LHCN-M2 (cell line): Measurements from ENCODE around the gene DUS1L. TPM values are rescaled to one million over a fixed set of nuclear protein-coding genes. Genes with fewer than 3 reads are reported as not detected.

ENCODE experiments used
- DNase-seq: peaks from one replicate; pipeline ENCODE4 v3.0.0-alpha.2; 2012; ENCODE audit warnings: low read depth
- total RNA-seq: library from RNA; depleted of rRNA; stranded (reverse); fragments of >200 nt; gene quantifications from 2 replicates; pipeline ENCODE4 v1.2.3, GENCODE V29; 2014; rRNA removed

Gene DUS1L
- total RNA-seq, 1 experiment from 2014 or later: 75.8 TPM

DNA sequence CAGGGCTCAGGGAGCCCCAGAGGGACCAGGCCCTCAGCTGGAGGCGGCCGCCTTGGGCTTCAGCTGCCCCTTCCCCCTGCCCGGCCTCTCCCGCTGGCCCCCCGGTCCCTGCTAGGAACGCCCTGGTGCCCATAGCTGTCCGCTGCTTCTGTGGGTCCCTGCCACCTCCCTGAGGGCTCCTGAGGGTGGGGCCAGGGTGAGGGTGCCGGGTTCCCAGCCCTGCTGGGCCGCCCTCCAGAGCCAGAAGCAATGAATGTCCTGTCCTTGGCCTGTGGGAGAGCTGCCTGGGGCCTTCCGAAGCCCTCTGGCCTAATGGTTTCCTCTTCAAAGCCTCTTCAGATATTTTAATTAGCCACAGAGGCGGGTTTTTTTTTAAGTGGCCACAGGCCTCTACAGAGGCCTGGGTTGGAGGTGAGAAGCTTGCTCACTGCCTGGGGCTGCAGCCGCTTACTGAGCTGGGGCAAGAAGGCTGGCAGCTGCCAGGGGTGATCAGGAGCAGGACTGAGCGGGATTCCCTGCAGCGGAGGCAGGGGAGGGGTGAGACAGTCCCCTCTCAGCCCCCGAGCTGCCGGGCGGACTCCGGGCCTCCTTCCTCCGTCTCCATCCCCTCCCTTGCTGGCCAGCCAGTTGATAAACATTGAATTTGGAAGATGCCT, 52.8 kb downstream of the DUS1L start:
- DNase-seq: no peak

DNA sequence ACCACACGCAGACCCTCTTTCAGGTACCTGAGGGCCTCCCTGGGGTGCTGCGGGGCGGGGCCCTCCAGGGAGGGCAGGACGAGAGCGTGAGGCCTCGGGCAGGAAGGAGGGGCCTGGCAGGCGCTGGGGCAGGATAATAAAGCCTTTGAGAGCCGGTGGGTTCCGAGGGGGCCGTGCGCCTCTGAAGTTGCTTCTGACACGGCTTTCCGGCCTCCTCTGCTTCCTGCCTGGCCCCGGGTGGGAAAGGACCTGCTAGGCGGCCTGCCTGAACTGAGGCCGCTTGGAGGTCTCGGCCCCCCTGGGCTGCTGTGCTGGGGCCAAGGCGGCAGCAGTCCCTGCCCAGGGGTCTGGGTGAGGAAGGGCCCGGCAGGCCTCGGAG, 53.4 kb downstream of the DUS1L start:
- DNase-seq: no peak

DNA sequence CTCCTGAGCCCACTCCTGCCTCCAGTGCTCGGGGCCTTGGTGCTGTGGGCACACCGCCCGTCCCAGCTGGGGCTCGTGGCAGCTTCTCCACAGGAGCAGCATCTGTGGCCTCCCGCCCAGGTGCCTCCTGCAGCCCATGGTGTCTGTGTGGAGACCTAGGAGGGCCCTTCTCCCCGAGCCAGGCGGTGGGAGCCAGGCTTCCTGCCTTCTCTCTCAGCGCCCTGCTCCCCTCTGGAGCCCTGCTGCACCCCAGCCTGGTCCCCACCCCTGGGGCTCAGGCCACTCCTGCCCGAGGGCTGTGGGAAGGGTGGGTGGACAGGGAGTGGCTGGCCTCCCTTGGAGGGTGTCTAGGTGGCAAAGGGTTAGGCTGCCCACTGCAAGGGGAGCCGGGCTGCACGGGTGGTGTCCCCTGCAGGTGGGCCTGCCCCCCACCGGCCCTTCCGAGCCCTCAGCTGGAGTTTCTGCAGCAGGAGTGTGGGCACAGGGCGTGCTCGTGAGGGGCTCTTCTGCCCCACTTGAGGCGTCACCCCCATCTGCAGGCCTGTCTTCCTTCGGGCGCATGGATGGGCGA, 53.9 kb downstream of the DUS1L start:
- no peak for DNase-seq

DNA sequence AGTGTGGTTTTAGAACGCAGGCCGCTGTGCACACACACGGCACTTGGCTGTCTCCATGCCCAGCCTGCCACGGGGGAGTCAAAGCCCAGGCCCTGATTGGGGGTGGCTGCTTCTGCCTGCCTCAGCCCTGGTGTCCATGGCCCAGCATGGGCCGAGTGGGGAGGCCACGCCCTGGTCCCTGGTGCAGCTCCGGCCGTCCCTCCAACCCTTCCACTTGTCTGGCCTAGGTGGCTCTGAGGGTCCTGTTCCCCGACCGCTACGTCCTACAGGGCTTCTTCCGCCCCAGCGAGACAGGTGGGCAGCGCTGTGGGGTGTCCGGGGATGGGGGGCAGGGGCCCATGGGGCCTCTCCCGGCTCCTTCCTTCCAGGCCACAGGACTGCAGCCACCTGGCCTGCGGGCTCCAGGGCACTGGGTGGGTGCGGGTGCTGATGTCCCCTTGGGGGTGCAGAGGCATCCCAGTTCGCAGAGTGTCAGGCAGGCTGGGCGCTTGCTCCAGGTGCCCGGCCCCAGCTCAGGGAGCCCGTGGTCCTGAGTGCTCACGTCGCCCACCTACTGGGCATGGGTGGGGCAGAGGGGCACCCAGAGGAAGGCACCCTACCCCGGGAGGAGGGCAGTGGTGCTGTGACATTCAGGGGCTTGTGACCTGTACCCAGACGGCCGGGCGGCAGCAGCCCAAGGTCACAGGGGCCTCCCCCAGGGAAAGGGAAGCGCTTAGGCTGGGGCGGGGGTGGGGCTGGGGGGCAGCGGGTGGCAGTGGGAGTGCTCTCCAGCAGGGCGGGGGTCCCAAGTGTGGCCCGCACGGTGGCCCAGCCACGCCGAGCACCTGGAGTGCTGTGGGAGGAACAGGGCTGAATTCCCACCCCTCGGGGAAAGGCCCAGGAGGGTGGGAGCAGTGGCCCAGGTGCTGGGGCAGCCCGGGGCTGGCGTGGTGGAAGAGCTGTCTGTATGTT, 54.8 kb downstream of the DUS1L start:
- DNase-seq: no peak

DNA sequence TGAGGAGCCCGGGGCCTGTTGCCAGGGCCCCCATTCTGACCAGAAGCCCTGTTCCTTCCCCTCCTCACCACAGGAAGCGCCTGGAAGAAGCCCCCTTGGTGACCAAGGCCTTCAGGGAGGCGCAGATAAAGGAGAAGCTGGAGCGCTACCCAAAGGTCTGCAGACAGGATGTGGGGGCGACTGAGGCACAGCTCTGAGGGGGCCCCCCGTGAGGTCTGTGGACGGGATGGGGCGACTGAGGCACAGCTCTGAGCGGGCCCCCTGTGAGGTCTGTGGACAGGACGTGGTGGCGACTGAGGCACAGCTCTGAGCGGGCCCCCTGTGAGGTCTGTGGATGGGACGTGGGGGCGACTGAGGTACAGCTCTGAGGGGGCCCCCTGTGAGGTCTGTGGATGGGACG, 56.2 kb downstream of the DUS1L start:
- DNase-seq: no peak

DNA sequence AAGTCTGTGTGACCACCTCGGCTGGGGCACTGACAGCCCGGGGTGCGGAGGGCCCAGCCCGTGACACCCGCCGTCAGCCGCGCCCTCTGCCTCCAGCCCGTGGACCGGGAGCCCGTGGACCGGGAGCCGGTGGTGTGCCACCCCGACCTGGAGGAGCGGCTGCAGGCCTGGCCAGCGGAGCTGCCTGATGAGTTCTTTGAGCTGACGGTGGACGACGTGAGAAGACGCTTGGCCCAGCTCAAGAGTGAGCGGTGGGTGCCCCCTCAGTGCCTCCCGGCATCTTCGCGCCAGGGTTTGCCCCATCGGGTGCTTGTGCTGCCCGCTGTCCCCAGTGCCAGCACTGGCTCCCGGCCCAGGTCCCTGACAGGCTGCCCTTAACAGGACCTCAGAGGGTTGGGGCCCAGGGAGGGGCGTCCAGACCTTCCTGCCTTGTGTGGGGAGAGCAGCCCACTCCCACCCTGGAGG, 56.6 kb downstream of the DUS1L start:
- no peak for DNase-seq

DNA sequence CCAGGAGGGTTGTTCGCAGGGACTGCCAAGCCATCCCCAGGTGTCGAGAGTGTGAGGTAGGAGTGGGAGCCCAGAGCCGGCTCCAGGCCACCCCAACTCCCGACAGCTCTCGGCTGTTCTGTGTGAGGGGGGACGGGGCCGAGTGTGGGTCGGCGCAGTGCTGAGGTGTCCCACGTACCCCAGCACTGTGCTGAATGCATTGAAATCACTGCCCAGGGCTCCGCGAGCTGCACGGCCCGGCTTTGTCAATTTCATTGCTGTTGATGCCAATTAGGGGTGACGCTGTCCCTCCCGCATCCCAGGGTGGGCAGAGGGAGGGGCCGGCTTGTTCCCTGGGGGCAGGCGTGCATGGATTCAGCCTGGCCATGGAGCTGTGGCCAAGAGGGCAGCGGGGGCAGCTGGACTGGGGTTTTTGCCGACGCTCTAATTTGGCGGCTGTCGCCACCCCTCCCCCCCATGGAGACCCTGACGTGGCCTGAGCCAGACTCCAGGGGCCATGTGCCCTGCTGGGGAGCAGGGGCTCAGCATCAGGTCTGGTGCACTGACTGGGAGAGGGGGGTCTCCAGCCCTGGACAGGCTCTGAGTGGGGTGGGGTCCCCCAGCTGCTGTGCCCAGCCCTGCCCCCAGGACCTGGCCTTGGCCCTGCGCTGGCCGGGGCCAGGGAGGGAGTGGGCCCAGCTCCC, 57.2 kb downstream of the DUS1L start:
- DNase-seq: no peak

Other genes starting within 250 kb of the DUS1L start
- 106 TPM in 2 replicates for gene MCRIP1, start 232.5 kb downstream of the DUS1L start, total RNA-seq
- gene PPP1R27, start 230.8 kb downstream of the DUS1L start, total RNA-seq: 1.0 TPM in 1 of 2 replicates, not detected in the other
- 1,598 and 3,461 TPM in 2 replicates for gene P4HB, start 205.3 kb downstream of the DUS1L start, total RNA-seq
- 303 and 305 TPM in 2 replicates for gene ARHGDIA, start 194.5 kb downstream of the DUS1L start, total RNA-seq
- gene ALYREF, start 174.2 kb downstream of the DUS1L start, total RNA-seq: 184 and 190 TPM in 2 replicates
- 194 and 234 TPM in 2 replicates for gene ANAPC11, start 174.1 kb downstream of the DUS1L start, total RNA-seq
- 0.86 and 2.9 TPM in 2 replicates for gene NPB, start 163.6 kb downstream of the DUS1L start, total RNA-seq
- 30.4 and 35.4 TPM in 2 replicates for gene PCYT2, start 154.4 kb downstream of the DUS1L start, total RNA-seq
- 17.3 and 20.0 TPM in 2 replicates for gene SIRT7, start 147.6 kb downstream of the DUS1L start, total RNA-seq
- 18.8 and 19.7 TPM in 2 replicates for gene MAFG, start 138.1 kb downstream of the DUS1L start, total RNA-seq
- 59.1 and 81.4 TPM in 2 replicates for gene PYCR1, start 128.5 kb downstream of the DUS1L start, total RNA-seq
- not detected in 2 replicates for gene MYADML2, start 118.6 kb downstream of the DUS1L start, total RNA-seq
- gene NOTUM, start 104.6 kb downstream of the DUS1L start, total RNA-seq: 0.75 and 0.90 TPM in 2 replicates
- 25.9 and 30.3 TPM in 2 replicates for gene ASPSCR1, start 88.2 kb downstream of the DUS1L start, total RNA-seq
- gene CENPX, start 42.9 kb downstream of the DUS1L start, total RNA-seq: 142 and 155 TPM in 2 replicates
- gene LRRC45, start 42.5 kb downstream of the DUS1L start, total RNA-seq: 26.1 and 28.5 TPM in 2 replicates
- gene RAC3, start 34.1 kb downstream of the DUS1L start, total RNA-seq: 18.1 and 28.7 TPM in 2 replicates
- 88.0 and 90.5 TPM in 2 replicates for gene DCXR, start 28.1 kb downstream of the DUS1L start, total RNA-seq
- 31.5 and 35.1 TPM in 2 replicates for gene RFNG, start 14.0 kb downstream of the DUS1L start, total RNA-seq
- gene GPS1, start 13.9 kb downstream of the DUS1L start, total RNA-seq: 144 and 149 TPM in 2 replicates
- gene FASN, start 32.4 kb upstream of the DUS1L start, total RNA-seq: 69.0 and 69.2 TPM in 2 replicates
- gene CCDC57, start 147.0 kb upstream of the DUS1L start, total RNA-seq: 11.0 and 13.5 TPM in 2 replicates
- gene SLC16A3, start 163.2 kb upstream of the DUS1L start, total RNA-seq: 497 and 711 TPM in 2 replicates
- gene CSNK1D, start 207.9 kb upstream of the DUS1L start, total RNA-seq: 38.9 and 51.3 TPM in 2 replicates